Esophagus squamous epithelium (tissue), 5 donors: Measurements from ENCODE around the gene TNFSF13. TPM values are rescaled to one million over a fixed set of nuclear protein-coding genes. Genes with fewer than 3 reads are reported as not detected.

Experiments
- DNase-seq: peaks from one replicate; lab custom pipeline; 2025; lab: John Stamatoyannopoulos, UW
- H3K27ac ChIP-seq, 4 donors: fragments of 200-600 bp; sonication (generic); one replicate each; pipeline ENCODE4 v1.5.1; 2016 to 2019; ENCODE audit warnings: mild to moderate bottlenecking in 1 of 4
- H3K27me3 ChIP-seq, 4 donors: fragments of 200-600 bp; sonication (generic); 1 replicate in 3 of 4; 2 replicates in 1 of 4; pipeline versions ENCODE4 v1.5.1 to v1.6.0; 2017 to 2021; ENCODE audit warnings: antibody characterized with exemption in 1 of 4
- H3K36me3 ChIP-seq, 3 donors: fragments of 200-600 bp; sonication (generic); one replicate each; pipeline ENCODE4 v1.5.1; 2016 to 2019
- H3K4me1 ChIP-seq, 3 donors: fragments of 200-600 bp; sonication (generic); one replicate each; pipeline ENCODE4 v1.5.1; 2017 to 2019
- H3K4me3 ChIP-seq, 4 donors: fragments of 200-600 bp; sonication (generic); 1 replicate in 3 of 4; 2 replicates in 1 of 4; pipeline ENCODE4 v1.5.1; 2016 to 2019; ENCODE audit warnings: mild to moderate bottlenecking in 2 of 4, moderate library complexity in 1 of 4
- H3K9me3 ChIP-seq, 3 donors: fragments of 200-600 bp; sonication (generic); one replicate each; pipeline ENCODE4 v1.5.1; 2016 to 2019
- CTCF ChIP-seq, 6 experiments: fragments of 450-650 bp in 4 of 6; fragments of 200-600 bp in 2 of 6; sonication (generic) in 2 of 6; IDR thresholded peaks; one replicate each; pipeline ENCODE4 v1.5.1; 2016 to 2019; ENCODE audit warnings: antibody characterized with exemption in 6 of 6, mild to moderate bottlenecking in 4 of 6, moderate library complexity in 4 of 6
- POLR2A ChIP-seq, 4 donors: fragments of 450-650 bp; IDR thresholded peaks; one replicate each; pipeline ENCODE4 v1.6.1; 2017; ENCODE audit warnings: antibody characterized with exemption in 4 of 4, mild to moderate bottlenecking in 4 of 4, moderate library complexity in 3 of 4
- WGBS, 2 donors: methylation state at CpG; one replicate each; pipeline ENCODE4 v1.1.5; 2018; 5-methylcytosine and 5-hydroxymethylcytosine counted together
- intact Hi-C: fragments of 100-400 bp; cut with DNase I; formaldehyde crosslinking; loops from one replicate; pipeline ENCODE4 v1.15.0; 2022
- total RNA-seq, 4 donors: library from RNA; depleted of rRNA; stranded (reverse); fragments of >200 nt; gene quantifications; one replicate each; pipeline ENCODE4 v1.1.0, GENCODE V29; 2016
- donor health status: DM: yes; HTN: yes; CAD: no.

Gene TNFSF13
- total RNA-seq, 4 donors from 2014 or later = 3.8 to 21.7 (median 10.9) TPM

- TF ChIP-seq CTCF (IDR thresholded peaks at IDR 0.05) (peak; percentile 78 to 98 (median 90)), POLR2A (IDR thresholded peaks at IDR 0.05) (no peak)
- WGBS, 2 donors = 1% methylated on average over 28 to 32 of the region's 32 CpGs
- Histone ChIP-seq H3K4me1 (peaks cover 44 to 82% (median 58%) of the 10 kb centered on the region in 3 donors), H3K9me3 (no peaks in the 10 kb centered on the region), H3K4me3 (peak overlapping the region; percentile 77 to 98 (median 94)), H3K36me3 (peaks cover 7 to 30% (median 23%) of the 10 kb centered on the region in 3 donors), H3K27ac (peak overlapping the region; percentile 94 to 98 (median 96)), H3K27me3 (no peaks in the 10 kb centered on the region)
- intact Hi-C loops = no loop called here
- DNase-seq = no peak
These were observed 2.6 kb downstream of the TNFSF13 start for GRCh38 chr17:7561028-7561575.

- peak in 3 of 4 donors; percentile 29 to 64 (median 52) for TF ChIP-seq POLR2A (IDR thresholded peaks at IDR 0.05)
- peak in 2 of 6 experiments; percentile 3 to 43 for TF ChIP-seq CTCF (IDR thresholded peaks at IDR 0.05)
- peak within 1 kb of the TSS; percentile 94 to 98 (median 96) for H3K27ac ChIP-seq
- peaks cover 7 to 36% (median 25%) of the 10 kb centered on the region in 3 donors for H3K36me3 ChIP-seq
- 1 to 3% methylated on average over 10 to 18 of the region's 82 CpGs for WGBS, 2 donors
- peaks cover 44 to 79% (median 58%) of the 10 kb centered on the region in 3 donors for H3K4me1 ChIP-seq
- H3K9me3 ChIP-seq = no peaks in the 10 kb centered on the region
- no peak for DNase-seq
- peak within 1 kb of the TSS; percentile 77 to 98 (median 94) for H3K4me3 ChIP-seq
- intact Hi-C loops = no loop called here
- H3K27me3 ChIP-seq = no peaks in the 10 kb centered on the region
These were observed 3.1 kb downstream of the TNFSF13 start, which contains the start of gene SENP3 for GRCh38 chr17:7561589-7562207. Gene SENP3, plus strand, starts transcription at chr17:7561919. Its CDS starts 1,158 bp downstream, at chr17:7563077.

- no peaks in the 10 kb centered on the region for H3K27me3 ChIP-seq
- H3K36me3 ChIP-seq = peaks cover 7 to 41% (median 28%) of the 10 kb centered on the region in 3 donors
- intact Hi-C loops = no loop called here
- H3K27ac ChIP-seq = peak overlapping the region; percentile 94 to 98 (median 96)
- 0 to 2% methylated on average over 7 to 16 of the region's 28 CpGs for WGBS, 2 donors
- peak overlapping the region; percentile 77 to 98 (median 94) for H3K4me3 ChIP-seq
- no peaks in the 10 kb centered on the region for H3K9me3 ChIP-seq
- TF ChIP-seq CTCF (IDR thresholded peaks at IDR 0.05) (no peak), POLR2A (IDR thresholded peaks at IDR 0.05) (no peak)
- H3K4me1 ChIP-seq = peaks cover 43 to 74% (median 55%) of the 10 kb centered on the region in 3 donors
- DNase-seq = no peak
These were observed 3.7 kb downstream of the TNFSF13 start for GRCh38 chr17:7562208-7562605.

GRCh38 chr17:7563115-7563869, 4.7 kb downstream of the TNFSF13 start:
- Histone ChIP-seq H3K4me3 (peak overlapping the region in 2 of 4 donors; percentile 97 to 98), H3K4me1 (peaks cover 32 to 63% (median 46%) of the 10 kb centered on the region in 3 donors), H3K27ac (no peak overlapping the region), H3K9me3 (no peaks in the 10 kb centered on the region), H3K27me3 (no peaks in the 10 kb centered on the region), H3K36me3 (peaks cover 7 to 49% (median 32%) of the 10 kb centered on the region in 3 donors)
- TF ChIP-seq POLR2A (IDR thresholded peaks at IDR 0.05) (no peak), CTCF (IDR thresholded peaks at IDR 0.05) (no peak)
- no peak for DNase-seq
- WGBS, 2 donors = 50 to 80% methylated on average over 1 to 7 of the region's 30 CpGs
- intact Hi-C loops = no loop called here
